GM18508 (cell line): ENCODE measurements around the gene STEEP1.

Experiments used
- ATAC-seq: cut with Tn5 transposase; IDR thresholded peaks from one replicate; pipeline ENCODE4 v1.9.1; 2021; ENCODE audit warnings: moderate number of reproducible peaks; ENCODE audit not compliant: insufficient read depth, unreplicated experiment

STEEP1 gene

GRCh38 chrX:119565107-119565663 is at the start of gene STEEP1:
TSS of gene STEEP1 (minus strand) at chrX:119565409. CDS start at chrX:119565355, 54 bp downstream.
- no peak for ATAC-seq

GRCh38 chrX:119614776-119615175 is 49.6 kb upstream of the STEEP1 start:
- ATAC-seq = no peak

GRCh38 chrX:119607018-119607389 is 41.8 kb upstream of the STEEP1 start:
- no peak for ATAC-seq

- peak; percentile 43 for ATAC-seq
Measured at GRCh38 chrX:119606280-119607017, 41.2 kb upstream of the STEEP1 start, which contains the start of gene NKRF. TSS of gene NKRF (minus strand) at chrX:119606424.

- no peak for ATAC-seq
Measured at GRCh38 chrX:119605464-119606279, 40.5 kb upstream of the STEEP1 start.

GRCh38 chrX:119604766-119605463 is 39.7 kb upstream of the STEEP1 start:
- no peak for ATAC-seq

- no peak for ATAC-seq
Measured at GRCh38 chrX:119602701-119603255, 37.6 kb upstream of the STEEP1 start.

- ATAC-seq = no peak
Measured at GRCh38 chrX:119589810-119590209, 24.6 kb upstream of the STEEP1 start.

GRCh38 chrX:119583431-119584059 is 18.3 kb upstream of the STEEP1 start:
- ATAC-seq = no peak

- ATAC-seq = no peak
Measured at GRCh38 chrX:119579414-119579813, 14.2 kb upstream of the STEEP1 start.

GRCh38 chrX:119574394-119575266 is 9.4 kb upstream of the STEEP1 start, which contains the start of gene UBE2A:
TSS of gene UBE2A (plus strand) at chrX:119574563. CDS start at chrX:119574712, 149 bp downstream.
- ATAC-seq = peak; percentile 56

- ATAC-seq = peak; percentile 52
Measured at GRCh38 chrX:119573840-119574393, 8.7 kb upstream of the STEEP1 start.

- no peak for ATAC-seq
Measured at GRCh38 chrX:119573222-119573621, 8.0 kb upstream of the STEEP1 start.

- ATAC-seq = no peak
Measured at GRCh38 chrX:119570351-119570835, 5.2 kb upstream of the STEEP1 start.

- ATAC-seq = no peak
Measured at GRCh38 chrX:119552508-119552907, 12.7 kb downstream of the STEEP1 start.

GRCh38 chrX:119549327-119550016 is 15.7 kb downstream of the STEEP1 start:
- ATAC-seq = peak; percentile 65

GRCh38 chrX:119541188-119541587 is 24.0 kb downstream of the STEEP1 start:
- no peak for ATAC-seq

GRCh38 chrX:119539872-119540271 is 25.3 kb downstream of the STEEP1 start:
- no peak for ATAC-seq
